Stimulated activated CD8-positive, alpha-beta memory T cell treated with anti-CD3 and anti-CD28 coated beads, Interleukin-12 subunit alpha, Interleukin-12 subunit beta, amount 100 ng/mL, for 1 hour (primary cell): Measurements from ENCODE around the gene ABCG1.

Source experiments
- DNase-seq: peaks from one replicate; pipeline ENCODE4 v3.0.0-alpha.2; 2020; ENCODE audit warnings: low read depth

Gene ABCG1

GRCh38 chr21:42214921-42215320, 4.0 kb upstream of the ABCG1 start:
- no peak for DNase-seq

- DNase-seq = no peak
Measured at GRCh38 chr21:42215942-42216725, 2.8 kb upstream of the ABCG1 start.

- no peak for DNase-seq
Measured at GRCh38 chr21:42216726-42217572, 2.0 kb upstream of the ABCG1 start.

GRCh38 chr21:42219606-42220137, 732 bp downstream of the ABCG1 start:
- no peak for DNase-seq

- peak; percentile 24 for DNase-seq
Measured at GRCh38 chr21:42220138-42220701, 1.3 kb downstream of the ABCG1 start.

DNA sequence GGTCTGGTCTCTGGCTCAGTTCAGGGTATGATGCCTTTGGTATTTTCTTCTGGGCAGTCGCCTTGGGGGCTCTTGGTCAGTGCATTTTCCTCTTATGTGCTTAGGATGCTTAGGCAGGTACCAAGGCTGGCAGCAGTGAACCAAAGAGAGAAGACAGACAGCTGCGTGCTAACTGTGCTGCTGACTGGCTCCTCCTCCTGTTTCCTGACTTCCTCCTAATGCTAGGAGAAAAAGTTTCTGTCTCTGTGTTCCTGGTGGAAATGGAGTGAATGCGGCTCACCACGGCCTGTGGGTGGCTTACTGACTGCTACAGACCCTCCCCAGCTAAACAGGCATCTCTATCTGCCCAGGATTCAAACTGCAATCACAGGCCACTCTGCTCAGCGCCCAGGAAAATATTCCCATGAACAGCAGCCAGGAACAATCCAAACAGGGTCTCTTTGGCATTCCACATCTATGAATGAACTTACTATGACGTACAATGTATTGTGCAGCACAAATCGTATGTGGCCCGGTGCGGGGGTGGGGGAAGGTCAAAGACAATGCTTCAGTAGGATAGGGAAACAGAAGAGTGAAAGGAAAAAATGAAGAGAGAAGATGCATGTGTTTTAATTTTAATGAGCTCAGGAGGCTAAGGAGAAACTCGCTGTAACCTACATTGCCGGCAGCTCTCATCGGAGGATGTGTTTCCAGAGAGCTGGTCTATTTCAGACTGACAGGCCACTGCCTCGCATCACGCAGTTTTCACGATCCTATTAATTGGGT, 2.8 kb downstream of the ABCG1 start:
- DNase-seq = no peak

GRCh38 chr21:42222386-42222785, 3.4 kb downstream of the ABCG1 start:
- no peak for DNase-seq

GRCh38 chr21:42222821-42223390, 4.0 kb downstream of the ABCG1 start:
- DNase-seq = no peak

DNA sequence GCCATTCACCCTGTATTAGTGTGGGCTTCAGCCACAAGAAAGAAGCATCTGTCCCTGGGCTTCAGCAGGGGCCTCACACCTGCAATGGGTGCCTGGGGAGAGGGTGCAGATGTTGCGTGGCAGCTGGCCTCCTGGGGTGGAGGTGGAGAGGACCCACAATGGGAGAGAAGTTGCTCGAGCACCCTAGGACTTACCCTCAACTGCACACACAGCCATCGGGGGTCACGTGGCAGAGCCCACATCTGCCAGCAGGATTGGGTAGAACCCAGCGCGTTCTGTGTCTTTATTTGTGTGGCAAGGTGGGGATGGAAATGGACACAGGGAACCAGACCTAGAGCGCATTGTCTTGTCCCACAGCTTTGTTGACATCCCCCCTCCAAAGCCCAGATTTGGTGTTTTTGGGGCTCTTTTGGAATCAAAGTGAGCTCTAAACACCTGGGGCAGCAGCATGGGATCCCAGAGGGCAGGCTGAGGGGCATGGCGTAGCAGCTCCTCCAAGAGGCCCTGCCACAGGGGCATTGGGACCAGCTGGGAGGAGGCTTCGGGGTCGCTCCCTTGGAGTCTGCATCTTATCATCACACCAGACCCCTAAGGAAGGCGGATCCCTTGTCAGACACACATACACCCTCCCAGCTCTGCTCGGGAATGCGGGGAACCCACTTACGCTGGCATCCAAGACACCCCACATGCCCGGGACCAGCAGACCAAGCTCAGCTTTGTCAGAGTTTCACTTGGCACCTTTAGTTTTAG, 5.1 kb downstream of the ABCG1 start:
- DNase-seq = no peak

DNA sequence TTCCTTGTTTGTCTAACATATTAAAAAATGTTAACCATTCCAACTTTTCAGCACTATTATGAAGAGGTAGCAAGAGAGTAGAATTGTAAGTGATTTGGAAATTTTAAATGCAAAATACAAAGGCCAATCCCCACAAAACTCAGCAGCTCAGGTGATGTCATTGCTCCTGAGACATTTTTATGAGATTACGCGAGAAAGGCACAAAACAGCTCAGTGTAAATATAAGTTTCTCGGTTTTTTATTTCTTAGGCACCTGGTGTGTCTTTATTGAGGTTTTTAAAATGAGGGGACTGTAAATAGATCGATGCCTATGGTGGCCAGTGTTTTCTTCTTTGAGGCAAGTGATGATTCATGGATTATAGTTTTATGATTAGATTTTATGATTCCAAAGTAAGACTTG, 6.1 kb downstream of the ABCG1 start:
- DNase-seq = no peak

GRCh38 chr21:42225571-42226155, 6.7 kb downstream of the ABCG1 start:
- DNase-seq = no peak

GRCh38 chr21:42226626-42227025, 7.7 kb downstream of the ABCG1 start:
- DNase-seq = no peak

GRCh38 chr21:42227909-42228708, 9.2 kb downstream of the ABCG1 start:
- peak; percentile 83 for DNase-seq

DNA sequence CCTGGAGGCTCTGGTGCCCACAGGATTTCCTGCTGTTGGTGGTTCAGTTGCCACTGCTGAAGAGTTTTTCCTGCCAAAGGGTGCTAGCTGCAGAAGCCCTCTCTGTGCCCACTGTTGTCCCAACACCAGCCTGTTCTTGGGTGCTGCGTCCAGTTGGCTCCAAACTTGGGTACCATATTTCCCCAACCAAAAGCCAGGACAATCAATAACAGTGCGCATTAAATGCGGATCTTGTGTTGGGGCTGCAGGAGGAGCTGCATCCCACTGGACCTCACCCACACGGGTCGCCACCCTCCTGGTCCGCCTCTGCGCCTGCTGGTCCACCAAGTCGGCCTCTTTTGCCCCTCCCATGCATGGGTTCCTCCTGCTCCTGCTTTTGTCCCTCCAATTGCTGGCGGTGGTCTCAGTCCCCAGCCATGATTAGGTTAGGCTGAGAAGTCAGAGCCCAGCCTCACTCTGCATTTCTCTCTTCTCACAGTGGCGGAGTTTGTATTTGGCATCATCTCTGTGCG, 9.8 kb downstream of the ABCG1 start:
- DNase-seq = no peak

GRCh38 chr21:42229676-42230075, 10.7 kb downstream of the ABCG1 start:
- DNase-seq = no peak

- no peak for DNase-seq
Measured at GRCh38 chr21:42230178-42230577, 11.2 kb downstream of the ABCG1 start.

DNA sequence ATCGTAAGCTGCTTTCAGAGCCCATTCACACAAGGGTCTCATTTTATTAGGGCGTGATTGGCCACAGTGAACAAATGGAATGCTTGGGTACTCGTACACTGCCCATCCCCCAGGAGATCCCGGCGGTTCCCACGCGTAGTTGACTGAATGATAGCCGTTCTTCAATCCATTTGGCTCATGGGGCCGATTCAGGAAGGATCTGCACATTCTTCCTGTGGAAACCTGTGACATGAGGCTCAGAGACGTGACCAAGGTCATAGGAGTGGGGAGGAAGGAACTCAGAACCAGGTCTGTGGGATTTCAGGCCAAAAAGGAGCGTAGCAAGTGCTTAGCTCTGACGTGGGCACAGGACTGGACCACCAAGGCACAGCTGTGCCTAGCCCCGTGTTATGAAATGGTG, 11.7 kb downstream of the ABCG1 start:
- no peak for DNase-seq

DNA sequence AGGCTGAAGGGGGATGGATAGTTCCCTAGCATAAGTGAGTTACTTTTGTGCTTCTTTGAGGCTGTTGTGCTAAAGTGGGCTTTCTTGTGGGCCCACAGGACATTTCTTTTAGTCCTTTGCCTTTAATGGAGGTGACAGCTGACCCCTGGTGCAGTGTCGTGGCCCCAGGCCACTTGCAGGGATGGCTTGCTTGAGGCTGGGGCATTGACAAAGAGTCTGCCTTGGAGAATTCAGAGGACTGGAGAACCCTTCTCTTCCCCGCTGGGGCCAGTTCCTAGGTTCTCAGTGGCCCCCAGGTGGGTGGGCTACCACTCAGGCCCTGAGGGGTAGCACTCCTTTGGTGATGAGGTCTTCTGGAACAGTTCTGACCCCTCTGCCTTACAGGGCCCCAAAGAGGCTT, 12.8 kb downstream of the ABCG1 start:
- DNase-seq = no peak

DNA sequence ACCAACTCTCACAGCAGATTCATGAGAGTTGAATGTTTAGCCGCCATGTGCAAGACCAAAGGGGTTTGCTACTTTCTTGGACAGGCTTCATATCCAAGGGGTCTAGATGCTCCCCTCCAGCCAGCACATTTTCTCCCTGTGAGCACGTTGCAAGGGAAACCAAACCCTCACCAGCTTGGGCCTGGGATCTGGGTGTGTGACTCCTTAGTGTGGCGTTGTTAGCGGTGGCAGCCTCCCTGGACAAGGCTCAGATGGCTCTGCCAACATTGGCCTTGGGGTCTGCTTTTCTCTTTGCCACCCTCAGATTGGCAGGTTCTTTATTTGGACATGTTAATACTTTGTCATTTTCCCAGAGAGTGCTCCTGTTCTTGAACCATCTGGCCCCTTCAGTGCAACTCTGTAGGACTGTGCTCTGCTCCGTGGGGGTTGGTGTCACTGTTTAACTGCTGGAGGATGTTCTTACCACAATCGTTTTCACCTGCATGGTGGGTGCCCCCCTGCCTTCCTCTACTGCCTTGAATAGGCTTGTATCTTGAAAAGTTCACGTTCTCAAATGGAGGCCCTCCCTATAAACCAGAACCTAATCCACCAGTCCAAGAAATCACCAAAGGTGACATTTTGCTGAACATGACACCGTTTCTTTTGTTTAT, 13.4 kb downstream of the ABCG1 start:
- no peak for DNase-seq
